Heart left ventricle (tissue), 16 donors: Measurements from ENCODE around the gene CDH24. TPM values are rescaled to one million over a fixed set of nuclear protein-coding genes. Genes with fewer than 3 reads are reported as not detected.

Experiments used
- ATAC-seq, 4 donors: fragments of 200-7000 bp; cut with Tn5 transposase; one replicate each; pipeline ENCODE4 v1.9.1; 2020 to 2022; ENCODE audit warnings: moderate library complexity in 4 of 4, mild to moderate bottlenecking in 3 of 4, moderate number of reproducible peaks in 1 of 4
- DNase-seq, 5 donors: peaks; one replicate each; pipeline ENCODE4 v3.0.0-alpha.2; 2020
- H3K27ac ChIP-seq, 12 donors: fragments of 200-600 bp; sonication (generic) in 4 of 12; one replicate each; pipeline versions ENCODE4 v1.5.0 to v1.8.0; 2016 to 2022; ENCODE audit warnings: mild to moderate bottlenecking in 2 of 12
- H3K27me3 ChIP-seq, 9 donors: fragments of 200-600 bp; sonication (generic) in 2 of 9; one replicate each; pipeline versions ENCODE4 v1.5.1 to v1.8.0; 2016 to 2022; ENCODE audit warnings: mild to moderate bottlenecking in 3 of 9
- H3K36me3 ChIP-seq, 9 donors: fragments of 200-600 bp; sonication (generic) in 2 of 9; one replicate each; pipeline versions ENCODE4 v1.5.0 to v1.8.0; 2018 to 2022; ENCODE audit warnings: mild to moderate bottlenecking in 2 of 9
- H3K4me1 ChIP-seq, 12 donors: fragments of 200-600 bp; sonication (generic) in 4 of 12; one replicate each; pipeline versions ENCODE4 v1.5.0 to v1.8.0; 2016 to 2022; ENCODE audit warnings: mild to moderate bottlenecking in 3 of 12
- H3K4me3 ChIP-seq, 12 donors: fragments of 200-600 bp; sonication (generic) in 4 of 12; one replicate each; pipeline versions ENCODE4 v1.5.0 to v1.8.0; 2017 to 2022; ENCODE audit warnings: mild to moderate bottlenecking in 9 of 12, moderate library complexity in 4 of 12
- H3K9me3 ChIP-seq, 12 donors: fragments of 200-600 bp; sonication (generic) in 4 of 12; one replicate each; pipeline versions ENCODE4 v1.5.0 to v1.8.0; 2016 to 2022; ENCODE audit warnings: mild to moderate bottlenecking in 1 of 12
- CTCF ChIP-seq, 12 donors: fragments of 200-600 bp; sonication (generic) in 4 of 12; IDR thresholded peaks; one replicate each; pipeline versions ENCODE4 v1.5.0 to v1.8.0; 2018 to 2022; ENCODE audit warnings: antibody characterized with exemption in 12 of 12, mild to moderate bottlenecking in 5 of 12
- POLR2A ChIP-seq, 2 donors: fragments of 450-650 bp; IDR thresholded peaks; one replicate each; pipeline ENCODE4 v1.6.1; 2017; ENCODE audit warnings: antibody characterized with exemption in 2 of 2, mild to moderate bottlenecking in 2 of 2, moderate library complexity in 2 of 2
- WGBS, 4 donors: extraction: QIAGEN DNeasy Blood & Tissue Kit in 2 of 4; methylation state at CpG; one replicate each; pipeline versions ENCODE4 v1.1.5 to v1.1.7; 2013 to 2018; 5-methylcytosine and 5-hydroxymethylcytosine counted together
- intact Hi-C, 10 donors: fragments of 100-400 bp; cut with DNase I; formaldehyde crosslinking; loops; one replicate each; pipeline versions ENCODE4 v1.11.1 to v1.14.2; 2022
- polyA plus RNA-seq, 2 donors: library from polyadenylated mRNA; stranded (reverse); fragments of 200-250 nt; gene quantifications; one replicate each; pipeline ENCODE4 v1.2.3, GENCODE V29; 2013
- total RNA-seq, 9 donors: library from RNA; depleted of rRNA in 2 of 9; stranded (reverse); fragments of >200 nt in 2 of 9; fragmentation: NEBNext Ultra II Directional in 3 of 9; extraction: Animal tissue kit (Norgen Biotek cat#: 25700) in 3 of 9; gene quantifications; one replicate each; pipeline versions ENCODE4 v1.1.0 to v1.2.4, GENCODE V29; 2016 to 2023
- donor health status: ischemic (EF 13 %, LVEDD 7.1; RV severe dilation, severe dysfunction).
- donor health status: healthy with polysubstance abuse.
- donor health status: DM: no; HTN: yes; CAD: no.
- donor health status: DM: no; HTN: no; CAD: no.
- donor health status: ischemic (EF 25% LVEDD 6.9; RV normal size, moderate dysfunction).
- donor health status: ischemic (EF 25% LVEDD 5.7; RV mildly dilated, moderate dysfunction).
- donor health status: healthy.
- donor health status: DM: yes; HTN: yes; CAD: no.
- donor health status: ischemic (EF 35%, LVEDD 5.7; RV mildly dilated, moderate dysfunction).
- donor health status: nonischemic (EF 11% LVEDD 7.7; RV severe dilation, severe dysfunction).
- donor health status: DM: yes; HTN: yes; CAD: no.
- donor health status: PGD.
- donor health status: ischemic (EF 29% LVEDD 5.4; RV normal size, mild dysfunction).
- donor health status: nonischemic (EF 23%, LVEDD 6.1; RV moderate dilation, normal function).

CDH24 gene
- total and polyA plus RNA-seq, 11 donors: 0.72 to 3.3 (median 1.9) TPM

GRCh38 chr14:23021889-23022442 is 35.4 kb downstream of the CDH24 start:
- no peak overlapping the region for H3K4me3 ChIP-seq
- H3K36me3 ChIP-seq: peaks cover 0 to 30% (median 23%) of the 10 kb centered on the region in 9 donors
- no peak for DNase-seq
- WGBS, 4 donors: 61 to 77% (median 74%) methylated on average over 7 of the region's 7 CpGs
- peaks cover 0 to 13% (median 0%) of the 10 kb centered on the region in 12 donors for H3K4me1 ChIP-seq
- ATAC-seq: no peak
- H3K27me3 ChIP-seq: no peaks in the 10 kb centered on the region
- H3K9me3 ChIP-seq: no peaks in the 10 kb centered on the region
- no peak for TF ChIP-seq POLR2A (IDR thresholded peaks at IDR 0.05)
- no peak for TF ChIP-seq CTCF (IDR thresholded peaks at IDR 0.05)
- intact Hi-C loops: no loop called here
- H3K27ac ChIP-seq: no peak overlapping the region

- H3K36me3 ChIP-seq: peaks cover 0 to 24% (median 19%) of the 10 kb centered on the region in 9 donors
- no peak overlapping the region for H3K27ac ChIP-seq
- H3K4me3 ChIP-seq: no peak overlapping the region
- no peaks in the 10 kb centered on the region for H3K27me3 ChIP-seq
- no peak for DNase-seq
- intact Hi-C loops: no loop called here
- no peak for ATAC-seq
- TF ChIP-seq CTCF (IDR thresholded peaks at IDR 0.05) (no peak), POLR2A (IDR thresholded peaks at IDR 0.05) (no peak)
- H3K4me1 ChIP-seq: peaks cover 0 to 13% (median 0%) of the 10 kb centered on the region in 12 donors
- H3K9me3 ChIP-seq: no peaks in the 10 kb centered on the region
- 69 to 80% (median 74%) methylated on average over 9 of the region's 9 CpGs for WGBS, 4 donors
Observed at GRCh38 chr14:23021434-23021833, 35.9 kb downstream of the CDH24 start.

DNA sequence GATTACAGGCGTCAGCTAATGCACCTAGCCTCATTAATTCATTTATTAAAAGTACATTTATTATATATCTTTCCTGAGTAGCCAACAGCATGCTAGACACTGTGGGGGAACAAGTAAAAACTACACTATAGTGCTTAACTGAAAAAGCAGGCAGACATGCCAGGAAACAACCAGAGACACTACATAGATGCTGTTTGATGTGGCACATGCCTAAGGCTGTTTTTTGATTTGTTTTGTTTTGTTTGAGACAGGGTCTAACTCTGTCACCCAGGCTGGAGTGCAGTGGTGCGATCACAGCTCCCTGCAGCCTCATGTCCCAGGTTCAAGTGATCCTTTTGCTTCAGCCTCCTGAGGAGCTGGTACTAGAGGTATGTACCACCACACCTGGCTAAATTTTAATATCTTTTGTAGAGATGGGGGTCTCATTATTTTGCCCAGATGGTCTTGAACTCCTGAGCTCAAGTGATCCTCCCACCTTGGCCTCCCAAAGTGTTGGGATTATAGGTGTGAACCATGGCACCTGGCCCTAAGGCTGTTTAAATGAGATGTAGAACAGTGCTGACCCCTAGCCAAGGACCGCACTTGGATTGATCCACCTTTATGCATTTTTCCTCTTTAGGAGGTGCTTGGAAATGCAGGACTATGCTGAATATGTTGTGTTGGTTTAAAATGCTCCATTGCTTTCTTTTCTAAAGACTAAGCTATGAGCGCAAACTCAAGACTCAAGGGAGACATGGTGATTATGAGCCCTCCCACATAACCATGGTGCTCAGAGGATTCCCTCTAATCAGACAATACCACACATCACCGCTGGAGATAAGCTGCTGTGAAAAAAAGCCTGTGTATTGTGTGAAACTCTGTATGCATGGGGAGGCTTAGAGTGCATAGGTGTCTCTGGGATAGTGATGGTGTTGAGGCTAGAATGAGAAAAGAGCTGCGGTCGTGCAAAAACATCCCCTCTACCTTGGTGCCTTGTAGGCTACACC is 36.9 kb downstream of the CDH24 start:
- Histone ChIP-seq H3K36me3 (peaks cover 0 to 14% (median 9%) of the 10 kb centered on the region in 9 donors), H3K9me3 (no peaks in the 10 kb centered on the region), H3K27me3 (no peaks in the 10 kb centered on the region), H3K4me3 (no peak overlapping the region), H3K27ac (no peak overlapping the region), H3K4me1 (peaks cover 0 to 9% (median 0%) of the 10 kb centered on the region in 12 donors)
- no peak for ATAC-seq
- no peak for TF ChIP-seq POLR2A (IDR thresholded peaks at IDR 0.05)
- TF ChIP-seq CTCF (IDR thresholded peaks at IDR 0.05): no peak
- intact Hi-C loops: no loop called here
- no peak for DNase-seq
- WGBS, 4 donors: 88 to 92% (median 91%) methylated on average over 6 to 7 of the region's 7 CpGs

- Histone ChIP-seq H3K4me1 (peaks cover 0 to 5% (median 0%) of the 10 kb centered on the region in 12 donors), H3K9me3 (no peaks in the 10 kb centered on the region), H3K36me3 (no peaks in the 10 kb centered on the region), H3K4me3 (no peak overlapping the region), H3K27me3 (no peaks in the 10 kb centered on the region), H3K27ac (no peak overlapping the region)
- intact Hi-C loops: no loop called here
- DNase-seq: no peak
- TF ChIP-seq CTCF (IDR thresholded peaks at IDR 0.05) (no peak), POLR2A (IDR thresholded peaks at IDR 0.05) (no peak)
- no peak for ATAC-seq
Observed at GRCh38 chr14:23018107-23018506, 39.2 kb downstream of the CDH24 start.
